ENCODE results near the gene CFAP45. TPM values are rescaled to one million over a fixed set of nuclear protein-coding genes. Genes with fewer than 3 reads are reported as not detected.

CFAP45 gene
- total and polyA plus RNA-seq, 12 donors = 0.17 to 1.5 (median 0.56) TPM

DNA sequence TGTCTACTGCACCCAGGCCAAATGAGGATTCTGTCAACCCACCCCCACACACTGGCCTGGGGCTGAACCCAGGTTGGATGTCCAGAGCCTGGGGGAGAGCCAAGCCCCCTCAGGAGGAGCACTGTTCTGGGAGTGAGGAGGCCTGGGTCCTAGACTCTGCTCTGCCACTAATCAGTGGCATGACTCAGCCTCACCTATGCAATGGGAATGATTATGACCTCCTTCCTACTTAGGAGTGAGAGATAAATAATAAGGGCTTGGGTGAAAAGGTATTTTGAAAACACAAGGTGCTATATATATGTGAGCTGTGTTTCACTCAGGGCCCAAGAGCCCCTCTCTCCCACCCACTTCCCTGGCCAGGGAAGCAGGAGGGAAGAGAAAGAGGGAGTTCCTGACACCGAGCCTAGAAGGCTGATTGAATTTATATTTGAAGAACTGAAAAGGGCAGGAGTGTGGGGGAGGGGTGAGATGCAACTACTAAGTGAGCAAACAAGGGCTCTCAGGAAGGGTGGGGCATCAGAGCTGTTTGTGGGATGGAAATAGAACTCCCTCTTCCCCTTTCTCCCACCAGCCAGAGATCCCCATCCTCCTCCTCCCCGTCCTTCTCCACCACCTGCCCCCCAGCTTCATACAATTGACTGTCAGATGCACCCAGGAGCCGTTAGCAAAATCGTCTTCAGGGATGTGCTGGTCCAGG lies 37.2 kb upstream of the CFAP45 start:
- 48 to 49% methylated on average over 4 of the region's 4 CpGs for WGBS, 2 donors
- H3K36me3 ChIP-seq = no peaks in the 10 kb centered on the region
- no peak overlapping the region for H3K27ac ChIP-seq
- ATAC-seq (no peak), DNase-seq (no peak)
- peaks cover 0 to 17% (median 14%) of the 10 kb centered on the region in 9 donors for H3K4me1 ChIP-seq
- no peaks in the 10 kb centered on the region for H3K9me3 ChIP-seq
- no peak overlapping the region for H3K4me3 ChIP-seq
- intact Hi-C loops (cut with DNase I) = loop anchor here in 9 of 10 donors (2.0 to 10.0 kb wide), 7 partner anchors 65 to 438 kb away; no protein-coding TSS in a partner anchor
- H3K27me3 ChIP-seq = peaks cover 0 to 8% (median 0%) of the 10 kb centered on the region in 7 donors
- TF ChIP-seq, protein P1, sequence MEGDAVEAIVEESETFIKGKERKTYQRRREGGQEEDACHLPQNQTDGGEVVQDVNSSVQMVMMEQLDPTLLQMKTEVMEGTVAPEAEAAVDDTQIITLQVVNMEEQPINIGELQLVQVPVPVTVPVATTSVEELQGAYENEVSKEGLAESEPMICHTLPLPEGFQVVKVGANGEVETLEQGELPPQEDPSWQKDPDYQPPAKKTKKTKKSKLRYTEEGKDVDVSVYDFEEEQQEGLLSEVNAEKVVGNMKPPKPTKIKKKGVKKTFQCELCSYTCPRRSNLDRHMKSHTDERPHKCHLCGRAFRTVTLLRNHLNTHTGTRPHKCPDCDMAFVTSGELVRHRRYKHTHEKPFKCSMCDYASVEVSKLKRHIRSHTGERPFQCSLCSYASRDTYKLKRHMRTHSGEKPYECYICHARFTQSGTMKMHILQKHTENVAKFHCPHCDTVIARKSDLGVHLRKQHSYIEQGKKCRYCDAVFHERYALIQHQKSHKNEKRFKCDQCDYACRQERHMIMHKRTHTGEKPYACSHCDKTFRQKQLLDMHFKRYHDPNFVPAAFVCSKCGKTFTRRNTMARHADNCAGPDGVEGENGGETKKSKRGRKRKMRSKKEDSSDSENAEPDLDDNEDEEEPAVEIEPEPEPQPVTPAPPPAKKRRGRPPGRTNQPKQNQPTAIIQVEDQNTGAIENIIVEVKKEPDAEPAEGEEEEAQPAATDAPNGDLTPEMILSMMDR (IDR thresholded peaks at IDR 0.05) = no peak

DNA sequence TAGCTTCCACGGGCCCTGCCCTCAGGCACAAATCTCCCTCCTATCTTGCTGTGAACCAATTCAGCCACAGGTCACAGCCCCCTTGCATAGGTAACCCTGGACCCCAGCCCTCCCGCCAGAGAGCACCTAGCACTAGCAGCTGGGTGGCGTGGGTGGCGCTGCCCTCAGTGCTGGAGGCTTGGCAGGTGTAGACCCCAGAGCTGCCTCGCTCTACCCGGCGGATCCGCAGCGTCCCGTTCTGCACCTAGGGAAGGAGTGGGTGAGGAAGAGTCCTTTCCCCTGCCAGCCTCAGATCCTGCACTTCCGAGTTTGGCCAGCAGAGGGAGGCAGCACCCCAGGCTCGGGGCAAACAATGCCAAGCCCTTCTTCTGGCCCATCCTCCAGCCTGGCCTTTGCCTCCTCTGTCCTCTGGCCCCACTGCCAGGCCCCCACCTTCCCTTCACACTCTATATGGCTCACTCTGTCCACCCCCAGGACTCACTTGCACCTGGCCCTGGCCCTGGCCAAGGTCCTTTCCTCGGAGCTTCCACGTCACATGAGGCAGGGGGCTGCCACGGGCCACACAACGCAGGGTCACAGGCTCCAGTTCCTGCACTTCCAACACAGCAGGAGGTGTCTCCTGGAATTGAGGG lies 36.4 kb upstream of the CFAP45 start:
- no peak overlapping the region for H3K4me3 ChIP-seq
- no peaks in the 10 kb centered on the region for H3K36me3 ChIP-seq
- H3K4me1 ChIP-seq = peaks cover 0 to 17% (median 14%) of the 10 kb centered on the region in 9 donors
- TF ChIP-seq, protein P1 (IDR thresholded peaks at IDR 0.05) = peak; percentile 94 to 99 (median 97)
- intact Hi-C loops (cut with DNase I) = loop anchor here (1.0 to 10.0 kb wide), 8 partner anchors 66 to 438 kb away; no protein-coding TSS in a partner anchor
- H3K27me3 ChIP-seq = peaks cover 0 to 6% (median 0%) of the 10 kb centered on the region in 7 donors
- DNase-seq = peak; percentile 58 to 77
- H3K9me3 ChIP-seq = no peaks in the 10 kb centered on the region
- ATAC-seq = peak; percentile 63 to 84 (median 72)
- no peak overlapping the region for H3K27ac ChIP-seq
- WGBS, 2 donors = 32% methylated on average over 16 of the region's 16 CpGs

DNA sequence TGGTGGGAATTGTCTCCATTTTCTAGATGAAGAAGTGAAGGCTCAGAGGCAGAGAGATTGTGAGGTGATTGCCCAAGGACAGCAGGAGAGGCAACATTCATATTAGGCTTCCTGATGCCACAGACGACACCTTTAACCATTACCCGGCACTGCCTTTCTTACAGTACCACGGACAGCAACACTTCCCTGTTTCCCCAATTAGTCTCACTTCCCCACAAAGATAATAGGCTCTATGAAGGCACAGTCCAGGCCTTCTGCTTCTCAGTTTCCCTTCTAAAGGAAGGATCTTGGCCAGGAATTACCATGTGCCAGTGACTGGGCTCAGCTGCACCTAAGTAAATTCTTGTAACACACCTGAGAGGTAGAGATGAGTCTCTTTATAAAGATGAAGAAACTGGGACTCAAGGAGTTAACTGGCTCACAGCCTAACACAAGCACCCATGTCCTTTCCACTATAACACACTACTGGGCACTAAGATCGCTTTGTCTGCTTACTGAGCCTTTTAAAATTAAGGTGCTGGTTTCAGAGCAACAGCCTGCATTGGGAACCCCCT lies 35.8 kb upstream of the CFAP45 start:
- Histone ChIP-seq H3K27me3 (no peaks in the 10 kb centered on the region), H3K4me1 (peaks cover 0 to 17% (median 14%) of the 10 kb centered on the region in 9 donors), H3K36me3 (no peaks in the 10 kb centered on the region), H3K9me3 (no peaks in the 10 kb centered on the region), H3K4me3 (no peak overlapping the region), H3K27ac (no peak overlapping the region)
- DNase-seq (no peak), ATAC-seq (peak in 2 of 8 donors; percentile 28 to 43)
- intact Hi-C loops (cut with DNase I) = loop anchor here (1.0 to 10.0 kb wide), 8 partner anchors 67 to 439 kb away; no protein-coding TSS in a partner anchor
- WGBS, 2 donors = 63 to 70% methylated on average over 4 of the region's 4 CpGs
- TF ChIP-seq, protein P1 (IDR thresholded peaks at IDR 0.05) = no peak

DNA sequence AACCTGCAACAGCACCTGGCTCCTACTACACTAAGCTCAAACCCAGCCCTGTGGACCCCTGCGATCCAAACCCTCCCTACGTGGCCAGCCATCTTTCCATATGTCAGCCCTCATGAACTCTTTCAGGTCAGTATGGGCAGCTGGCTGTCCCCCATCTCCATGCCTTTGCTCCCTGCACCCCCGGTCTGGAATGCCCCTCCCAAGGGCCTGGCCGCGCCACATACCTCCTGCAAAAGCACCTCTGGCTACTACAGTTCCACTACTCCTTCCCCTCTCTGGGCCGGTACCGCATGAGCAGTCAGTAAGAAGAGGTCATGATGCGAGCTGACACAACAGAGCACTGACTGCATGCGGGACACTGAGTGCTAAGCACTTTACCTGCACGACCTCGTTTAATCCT lies 35.3 kb upstream of the CFAP45 start:
- TF ChIP-seq, protein P1 (IDR thresholded peaks at IDR 0.05) = no peak
- WGBS, 2 donors = 88 to 90% methylated on average over 11 of the region's 11 CpGs
- ATAC-seq = no peak
- intact Hi-C loops (cut with DNase I) = loop anchor here in 5 of 10 donors (5.0 to 10.0 kb wide), 5 partner anchors 67 to 439 kb away; no protein-coding TSS in a partner anchor
- Histone ChIP-seq H3K36me3 (no peaks in the 10 kb centered on the region), H3K27ac (no peak overlapping the region), H3K4me3 (no peak overlapping the region), H3K27me3 (no peaks in the 10 kb centered on the region), H3K9me3 (no peaks in the 10 kb centered on the region), H3K4me1 (peaks cover 0 to 17% (median 14%) of the 10 kb centered on the region in 9 donors)
- DNase-seq = no peak

Measured in heart right ventricle (tissue), 16 donors.